ENCODE data around the gene XG.
"Not testable (repeated sequence)": the region's sequence is repeated elsewhere in the genome, so short reads cannot be mapped to it uniquely, and the experiment has no call there.

Gene XG

GRCh38 chrX:2751874-2752300, at the start of gene XG:
XG (plus strand) TSS chrX:2752040; CDS start chrX:2752275, 235 bp downstream.
- DNase-seq; intact Hi-C loops (cut with DNase I): not testable (repeated sequence)

- DNase-seq: peak in 7 of 42 donors; percentile 22 to 65 (median 39)
- intact Hi-C loops (cut with DNase I): no loop called here
These were observed 47.9 kb upstream of the XG start for GRCh38 chrX:2703991-2704369.

- intact Hi-C loops (cut with DNase I): no loop called here
- DNase-seq: peak in 1 of 42 donors; percentile 25
These were observed 46.6 kb upstream of the XG start for GRCh38 chrX:2705046-2705832.

GRCh38 chrX:2707334-2707760, 44.5 kb upstream of the XG start:
- intact Hi-C loops (cut with DNase I): no loop called here
- DNase-seq: peak in 22 of 42 donors; percentile 11 to 53 (median 26)

- intact Hi-C loops (cut with DNase I): no loop called here
- no peak for DNase-seq
These were observed 43.8 kb upstream of the XG start for GRCh38 chrX:2708021-2708420.

GRCh38 chrX:2708592-2709188, 43.1 kb upstream of the XG start:
- intact Hi-C loops (cut with DNase I): no loop called here
- peak in 1 of 42 donors; percentile 10 for DNase-seq

- intact Hi-C loops (cut with DNase I): no loop called here
- no peak for DNase-seq
These were observed 42.3 kb upstream of the XG start for GRCh38 chrX:2709556-2709955.

GRCh38 chrX:2710041-2710840, 41.6 kb upstream of the XG start:
- DNase-seq: peak in 1 of 42 donors; percentile 18
- intact Hi-C loops (cut with DNase I): no loop called here

GRCh38 chrX:2711441-2711840, 40.4 kb upstream of the XG start:
- no peak for DNase-seq
- intact Hi-C loops (cut with DNase I): no loop called here

- intact Hi-C loops (cut with DNase I): no loop called here
- DNase-seq: peak in 1 of 42 donors; percentile 14
These were observed 39.4 kb upstream of the XG start for GRCh38 chrX:2712428-2712827.

GRCh38 chrX:2712890-2713840, 38.7 kb upstream of the XG start:
- DNase-seq: peak in 1 of 42 donors; percentile 20
- intact Hi-C loops (cut with DNase I): no loop called here

- intact Hi-C loops (cut with DNase I): no loop called here
- DNase-seq: no peak
These were observed 37.3 kb upstream of the XG start for GRCh38 chrX:2714551-2714950.

- intact Hi-C loops (cut with DNase I): no loop called here
- DNase-seq: peak in 1 of 42 donors; percentile 22
These were observed 36.7 kb upstream of the XG start for GRCh38 chrX:2715066-2715600.

GRCh38 chrX:2717312-2717711, 34.5 kb upstream of the XG start:
- no peak for DNase-seq
- intact Hi-C loops (cut with DNase I): no loop called here

- DNase-seq: no peak
These were observed 33.0 kb upstream of the XG start for GRCh38 chrX:2718821-2719220.

GRCh38 chrX:2719774-2720447, 31.9 kb upstream of the XG start:
- intact Hi-C loops (cut with DNase I): no loop called here
- DNase-seq: no peak

More at GRCh38 chrX:2718821-2719220, 33.0 kb upstream of the XG start:
- intact Hi-C loops (cut with DNase I): no loop called here

GRCh38 chrX:2723286-2723879, 28.5 kb upstream of the XG start:
- intact Hi-C loops (cut with DNase I): no loop called here
- no peak for DNase-seq
